Large intestine (tissue), 1 donor: Measurements from ENCODE around the gene MAGEB5. TPM values are rescaled to one million over a fixed set of nuclear protein-coding genes. Genes with fewer than 3 reads are reported as not detected.

ENCODE experiments used
- polyA plus RNA-seq: library from polyadenylated mRNA; unstranded; fragments of 120-200 nt; gene quantifications from one replicate; pipeline ENCODE4 v1.2.1, GENCODE V29; 2013

MAGEB5 gene
- polyA plus RNA-seq, 1 donor = not detected

Other genes starting within 250 kb of the MAGEB5 start
- gene MAGEB18, start 77.8 kb upstream of the MAGEB5 start, polyA plus RNA-seq = not detected
- not detected for gene MAGEB6B, start 55.6 kb upstream of the MAGEB5 start, polyA plus RNA-seq
- not detected for gene MAGEB6, start 23.7 kb upstream of the MAGEB5 start, polyA plus RNA-seq